ENCODE data around the gene PARP12. TPM values are rescaled to one million over a fixed set of nuclear protein-coding genes. Genes with fewer than 3 reads are reported as not detected.

The PARP12 gene
- total RNA-seq, 4 donors from 2014 or later, result 121 to 184 (median 156) TPM

- Histone ChIP-seq H3K36me3 (peaks cover 0 to 19% (median 0%) of the 10 kb centered on the region in 3 donors), H3K27me3 (no peaks in the 10 kb centered on the region), H3K4me1 (no peaks in the 10 kb centered on the region), H3K4me3 (no peak overlapping the region), H3K9me3 (no peaks in the 10 kb centered on the region), H3K27ac (no peak overlapping the region)
- TF ChIP-seq POLR2A (IDR thresholded peaks at IDR 0.05) (no peak), CTCF (IDR thresholded peaks at IDR 0.05) (no peak)
- no peak for DNase-seq
These were observed 21.4 kb upstream of the PARP12 start for GRCh38 chr7:140084142-140084655.

- H3K27me3 ChIP-seq, result no peaks in the 10 kb centered on the region
- H3K4me3 ChIP-seq, result no peak overlapping the region
- no peaks in the 10 kb centered on the region for H3K9me3 ChIP-seq
- TF ChIP-seq POLR2A (IDR thresholded peaks at IDR 0.05), result no peak
- TF ChIP-seq CTCF (IDR thresholded peaks at IDR 0.05), result no peak
- H3K36me3 ChIP-seq, result peaks cover 0 to 10% (median 0%) of the 10 kb centered on the region in 3 donors
- no peak for DNase-seq
- no peaks in the 10 kb centered on the region for H3K4me1 ChIP-seq
- H3K27ac ChIP-seq, result no peak overlapping the region
These were observed 20.0 kb upstream of the PARP12 start for GRCh38 chr7:140082770-140083169.

- Histone ChIP-seq H3K27me3 (no peaks in the 10 kb centered on the region), H3K27ac (no peak overlapping the region), H3K9me3 (no peaks in the 10 kb centered on the region), H3K36me3 (peaks cover 0 to 4% (median 0%) of the 10 kb centered on the region in 3 donors), H3K4me1 (no peaks in the 10 kb centered on the region), H3K4me3 (no peak overlapping the region)
- DNase-seq, result no peak
- TF ChIP-seq CTCF (IDR thresholded peaks at IDR 0.05), result no peak
- TF ChIP-seq POLR2A (IDR thresholded peaks at IDR 0.05), result no peak
These were observed 19.1 kb upstream of the PARP12 start for GRCh38 chr7:140081774-140082425.

GRCh38 chr7:140080919-140081318 is 18.2 kb upstream of the PARP12 start:
- Histone ChIP-seq H3K27ac (no peak overlapping the region), H3K4me3 (no peak overlapping the region), H3K36me3 (no peaks in the 10 kb centered on the region), H3K9me3 (no peaks in the 10 kb centered on the region), H3K27me3 (no peaks in the 10 kb centered on the region), H3K4me1 (no peaks in the 10 kb centered on the region)
- no peak for DNase-seq
- no peak for TF ChIP-seq POLR2A (IDR thresholded peaks at IDR 0.05)
- no peak for TF ChIP-seq CTCF (IDR thresholded peaks at IDR 0.05)

- Histone ChIP-seq H3K36me3 (no peaks in the 10 kb centered on the region), H3K4me1 (no peaks in the 10 kb centered on the region), H3K27me3 (no peaks in the 10 kb centered on the region), H3K4me3 (no peak overlapping the region), H3K9me3 (no peaks in the 10 kb centered on the region), H3K27ac (no peak overlapping the region)
- DNase-seq, result no peak
- no peak for TF ChIP-seq POLR2A (IDR thresholded peaks at IDR 0.05)
- peak in 2 of 6 experiments; percentile 21 to 22 for TF ChIP-seq CTCF (IDR thresholded peaks at IDR 0.05)
These were observed 16.4 kb upstream of the PARP12 start for GRCh38 chr7:140079121-140079536.
